Activated CD4-positive, alpha-beta T cell treated with anti-CD3 and anti-CD28 coated beads, Interleukin-2, amount 50 U/mL, for 24 hours (primary cell): ENCODE measurements around the gene HSPA1L.
"Not testable (repeated sequence)": the region's sequence is repeated elsewhere in the genome, so short reads cannot be mapped to it uniquely, and the experiment has no call there.

ENCODE experiments used
- DNase-seq, 2 donors: peaks; one replicate each; pipeline ENCODE4 v3.0.0-alpha.2; 2020; ENCODE audit warnings: low read depth in 1 of 2, low spot score in 1 of 2

Gene HSPA1L

GRCh38 chr6:31817133-31817928 lies 2.2 kb upstream of the HSPA1L start:
- DNase-seq = not testable (repeated sequence)

GRCh38 chr6:31814677-31815024 lies 432 bp downstream of the HSPA1L start:
- DNase-seq = peak in 1 of 2 donors; percentile 65

GRCh38 chr6:31813465-31813849 lies 1.6 kb downstream of the HSPA1L start:
- DNase-seq = no peak

- no peak for DNase-seq
These were observed 3.4 kb downstream of the HSPA1L start for GRCh38 chr6:31811645-31812044.

GRCh38 chr6:31808599-31808998 lies 6.5 kb downstream of the HSPA1L start:
- DNase-seq = not testable (repeated sequence)

- DNase-seq = peak; percentile 91 to 95
These were observed 8.4 kb downstream of the HSPA1L start, which contains the start of gene LSM2 for GRCh38 chr6:31806470-31807272. Gene LSM2, minus strand, starts transcription at chr6:31806966. Its CDS starts 209 bp downstream, at chr6:31806757.

- no peak for DNase-seq
These were observed 9.1 kb downstream of the HSPA1L start for GRCh38 chr6:31805939-31806469.

- not testable (repeated sequence) for DNase-seq
These were observed 13.8 kb downstream of the HSPA1L start for GRCh38 chr6:31801031-31801927.

GRCh38 chr6:31799781-31800180 lies 15.3 kb downstream of the HSPA1L start:
- no peak for DNase-seq

- no peak for DNase-seq
These were observed 17.5 kb downstream of the HSPA1L start for GRCh38 chr6:31797588-31797987.

GRCh38 chr6:31796993-31797385 lies 18.1 kb downstream of the HSPA1L start:
- DNase-seq = no peak

GRCh38 chr6:31795616-31796298 lies 19.3 kb downstream of the HSPA1L start, which contains the start of gene VARS1:
Gene VARS1, minus strand, starts transcription at chr6:31795752. Its CDS starts 535 bp downstream, at chr6:31795217.
- DNase-seq = peak; percentile 69 to 72

GRCh38 chr6:31794866-31795615 lies 20.0 kb downstream of the HSPA1L start:
- DNase-seq = peak in 1 of 2 donors; percentile 33

- DNase-seq = no peak
These were observed 20.7 kb downstream of the HSPA1L start for GRCh38 chr6:31794294-31794865.

- DNase-seq = not testable (repeated sequence)
These were observed 21.2 kb downstream of the HSPA1L start for GRCh38 chr6:31793927-31794245.

- no peak for DNase-seq
These were observed 22.3 kb downstream of the HSPA1L start for GRCh38 chr6:31792761-31793171.

- no peak for DNase-seq
These were observed 23.1 kb downstream of the HSPA1L start for GRCh38 chr6:31792090-31792374.

- no peak for DNase-seq
These were observed 23.6 kb downstream of the HSPA1L start for GRCh38 chr6:31791324-31792089.

- no peak for DNase-seq
These were observed 29.6 kb downstream of the HSPA1L start for GRCh38 chr6:31785475-31785874.
